GM19397 (cell line): ENCODE measurements around the gene TTF2.
A peak's percentile ranks its signal among the peaks of the same experiment; 100 is the strongest.
"Not testable (repeated sequence)": the region's sequence is repeated elsewhere in the genome, so short reads cannot be mapped to it uniquely, and the experiment has no call there.

Experiments used
- ATAC-seq: cut with Tn5 transposase; IDR thresholded peaks from one replicate; pipeline ENCODE4 v1.9.1; 2021; ENCODE audit warnings: mild to moderate bottlenecking, moderate library complexity; ENCODE audit not compliant: unreplicated experiment

Gene TTF2

DNA sequence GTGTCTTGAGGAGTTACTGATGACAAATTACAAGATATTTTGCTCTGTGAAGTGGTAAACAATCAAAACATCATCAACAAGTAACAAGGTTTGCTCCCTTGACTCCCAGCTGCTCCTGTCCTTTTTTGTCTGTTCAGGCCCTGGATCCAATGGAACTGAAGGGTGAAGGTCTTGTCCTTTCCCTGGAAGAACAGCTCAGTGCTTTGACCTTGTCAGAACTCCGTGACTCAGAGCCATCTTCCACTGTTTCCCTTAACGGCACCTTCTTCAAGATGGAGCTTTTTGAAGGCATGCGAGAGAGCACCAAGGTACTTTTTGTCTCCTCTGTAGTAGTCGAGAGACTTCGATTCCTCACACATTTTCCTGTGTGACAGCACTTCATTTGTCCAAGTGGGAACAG lies 32.5 kb downstream of the TTF2 start:
- ATAC-seq = no peak

GRCh38 chr1:117093091-117093534 lies 33.0 kb downstream of the TTF2 start:
- ATAC-seq = no peak

DNA sequence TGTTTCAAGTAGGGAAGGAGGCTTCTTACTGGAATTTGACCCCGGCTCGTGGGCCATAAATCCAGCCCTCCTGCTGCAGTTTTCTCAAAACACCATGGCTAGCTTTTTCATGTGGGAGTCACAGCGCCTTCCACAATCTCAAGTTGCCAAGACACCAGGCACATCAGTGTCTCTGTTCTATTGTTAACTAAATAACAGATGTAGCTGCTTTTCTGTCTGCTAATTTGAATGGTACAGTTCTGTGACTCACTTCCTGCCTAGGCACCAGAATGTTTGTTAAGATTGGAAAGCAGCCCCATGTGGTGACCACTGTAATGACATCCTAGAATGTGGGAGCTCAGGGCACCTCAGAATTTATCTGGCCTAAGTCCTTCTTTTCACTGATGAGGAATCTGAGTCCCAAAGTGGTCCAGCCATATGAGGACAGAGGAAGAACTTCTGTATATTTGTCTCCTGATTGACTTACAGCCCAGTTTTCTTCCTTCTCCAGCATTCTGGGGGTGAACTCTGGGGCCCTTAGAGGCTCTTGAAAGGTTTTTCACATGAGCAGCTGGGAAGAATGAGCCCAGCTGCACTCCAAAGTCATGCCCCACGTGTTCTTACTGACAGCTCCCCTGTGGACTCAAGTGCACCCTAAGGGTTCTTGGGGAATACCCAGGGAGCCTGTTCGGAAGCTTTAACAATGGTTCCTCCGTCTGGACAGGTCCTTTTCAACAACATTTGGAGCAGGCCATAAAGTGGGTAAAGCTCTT lies 33.9 kb downstream of the TTF2 start:
- ATAC-seq = peak; percentile 74

DNA sequence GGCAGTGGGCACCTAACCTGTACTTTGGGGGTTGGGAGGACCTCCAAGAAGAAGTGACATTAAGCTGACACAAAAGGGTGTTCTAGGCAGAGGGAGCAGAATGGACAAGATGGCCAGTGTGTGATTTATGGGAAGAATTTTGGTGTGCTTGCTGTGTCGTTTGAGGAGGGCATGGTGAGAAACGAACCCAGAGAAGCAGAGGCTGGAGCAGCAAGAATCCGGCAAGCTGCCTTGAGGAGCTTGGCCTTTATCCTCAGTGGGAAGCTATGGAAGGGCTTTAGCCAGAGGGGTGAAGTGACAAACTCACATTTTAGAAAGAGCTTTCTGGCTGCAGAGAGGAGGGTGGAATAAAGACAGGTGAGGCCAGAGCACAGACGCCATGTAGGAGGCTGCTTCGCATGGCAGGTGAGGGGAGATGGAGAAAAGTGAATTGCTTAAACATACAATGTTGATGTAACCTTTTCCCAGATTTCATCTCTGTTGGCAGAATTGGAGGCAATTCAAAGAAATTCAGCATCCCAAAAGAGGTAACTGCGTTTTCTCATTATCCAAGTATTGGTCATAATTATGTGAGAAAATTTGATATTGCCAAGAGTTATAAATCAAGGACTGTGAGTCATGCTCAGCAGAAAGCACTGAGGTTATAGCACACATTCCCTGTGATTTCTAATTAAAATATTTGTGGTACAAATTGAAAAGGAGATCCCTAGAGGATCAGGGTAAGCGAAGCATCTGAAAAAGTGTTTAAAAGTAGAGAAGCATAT lies 34.9 kb downstream of the TTF2 start:
- ATAC-seq = no peak

DNA sequence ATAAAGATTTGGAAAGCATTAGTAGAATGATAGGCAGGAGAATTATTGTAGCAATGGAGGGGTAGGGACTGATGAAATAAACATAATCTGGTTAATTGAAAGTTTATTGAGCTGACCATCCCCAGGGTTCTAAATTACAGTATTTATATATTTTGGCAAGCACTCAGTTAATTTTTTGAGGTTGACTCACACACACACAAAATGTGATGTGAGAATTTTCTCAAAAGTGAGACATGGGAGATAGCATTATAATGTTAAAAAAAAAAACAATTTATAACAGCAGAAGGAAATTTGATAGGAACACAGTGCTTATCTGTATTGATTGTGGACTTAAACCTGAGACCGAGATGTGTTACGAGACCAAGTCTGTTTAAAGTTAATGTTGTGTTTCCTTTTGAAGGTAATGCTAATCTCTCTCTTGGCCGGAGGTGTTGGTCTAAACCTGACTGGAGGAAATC lies 36.9 kb downstream of the TTF2 start:
- no peak for ATAC-seq

- no peak for ATAC-seq
These were observed 37.3 kb downstream of the TTF2 start for GRCh38 chr1:117097443-117097842.

DNA sequence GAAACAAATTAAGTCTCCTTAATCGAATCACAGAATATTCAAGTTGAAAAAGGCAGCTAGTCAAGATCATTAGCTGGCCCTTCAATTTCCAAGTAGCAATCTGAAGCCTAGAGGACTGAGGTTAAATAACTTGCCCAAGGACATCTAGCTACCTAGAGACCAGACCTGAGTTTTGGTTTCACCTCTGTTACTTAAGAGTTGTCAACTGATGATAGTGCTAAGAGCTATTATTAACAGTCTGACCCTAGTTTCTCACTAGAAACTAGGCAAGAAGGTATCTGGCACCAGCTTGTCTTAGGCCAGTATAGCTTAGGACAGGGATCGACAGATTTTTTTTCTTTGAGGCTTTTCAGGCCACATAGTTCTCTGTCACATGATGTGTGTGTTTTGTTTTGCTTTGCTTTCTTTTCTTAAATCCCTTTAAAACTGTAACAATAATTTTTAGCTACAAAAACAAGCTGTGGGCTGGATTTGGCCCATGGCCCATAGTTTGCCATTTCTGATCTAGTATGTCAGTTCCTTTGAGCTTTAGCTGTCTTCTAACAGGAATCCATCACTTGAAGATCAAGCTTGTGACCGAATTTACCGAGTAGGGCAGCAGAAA lies 38.3 kb downstream of the TTF2 start:
- no peak for ATAC-seq

- ATAC-seq = no peak
These were observed 41.2 kb downstream of the TTF2 start for GRCh38 chr1:117101334-117101733.

DNA sequence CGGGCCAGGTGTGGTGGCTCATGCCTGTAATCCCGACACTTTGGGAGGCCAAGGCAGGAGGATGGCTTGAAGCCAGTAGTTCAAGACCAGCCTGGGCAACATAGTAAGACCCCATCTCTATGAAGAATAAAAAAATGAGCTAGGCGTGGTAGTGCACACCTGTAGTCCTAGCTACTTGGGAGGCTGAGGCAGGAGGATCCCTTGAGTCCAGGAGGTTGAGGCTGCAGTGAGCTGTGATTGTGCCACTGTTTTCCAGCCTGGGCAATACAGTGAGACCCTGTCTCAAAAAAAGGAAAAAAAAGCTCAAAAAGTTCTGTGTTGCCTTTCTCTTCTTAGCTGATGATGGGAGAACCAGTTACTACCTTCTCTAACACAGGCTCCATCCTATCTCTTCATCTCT lies 41.7 kb downstream of the TTF2 start:
- ATAC-seq = not testable (repeated sequence)

DNA sequence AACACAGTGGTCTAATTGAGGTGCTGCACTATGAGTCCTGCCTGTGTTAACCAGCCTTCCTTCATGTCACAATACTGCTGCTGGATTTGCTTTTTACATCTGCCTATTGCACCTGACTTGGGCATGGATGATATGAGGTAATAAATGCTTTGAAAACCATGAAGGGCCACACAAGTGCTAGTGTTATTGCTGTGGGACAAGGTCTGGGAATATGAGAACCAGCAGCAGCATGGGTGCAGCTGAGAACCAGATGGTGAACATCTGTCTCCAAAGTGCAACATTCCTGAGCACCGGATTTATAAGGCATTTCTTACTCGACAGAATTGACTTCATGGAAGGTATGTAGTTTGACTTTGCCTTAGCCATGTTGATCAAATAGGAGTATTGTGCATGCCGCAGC lies 44.9 kb downstream of the TTF2 start:
- no peak for ATAC-seq

GRCh38 chr1:117105722-117106121 lies 45.6 kb downstream of the TTF2 start:
- no peak for ATAC-seq

DNA sequence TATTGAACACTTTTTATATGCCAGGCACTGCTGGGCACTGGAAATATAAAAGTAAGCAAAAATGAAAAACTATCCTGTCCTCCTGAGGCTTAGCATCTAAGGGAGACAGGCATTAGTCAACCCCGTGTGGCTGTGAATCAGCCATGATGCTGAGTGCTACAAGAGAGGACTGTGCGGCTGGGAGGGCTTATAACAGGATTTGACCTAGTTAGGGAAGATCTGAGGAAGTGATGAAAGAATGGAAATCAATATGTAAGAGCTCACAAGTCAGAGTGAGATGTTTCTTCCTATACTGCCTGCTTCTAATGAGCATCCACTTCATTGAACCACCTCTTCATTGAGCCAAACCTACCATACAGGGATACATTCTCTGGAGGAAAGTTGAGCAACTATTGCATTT lies 46.4 kb downstream of the TTF2 start:
- no peak for ATAC-seq

- no peak for ATAC-seq
These were observed 47.2 kb downstream of the TTF2 start for GRCh38 chr1:117107364-117107763.

DNA sequence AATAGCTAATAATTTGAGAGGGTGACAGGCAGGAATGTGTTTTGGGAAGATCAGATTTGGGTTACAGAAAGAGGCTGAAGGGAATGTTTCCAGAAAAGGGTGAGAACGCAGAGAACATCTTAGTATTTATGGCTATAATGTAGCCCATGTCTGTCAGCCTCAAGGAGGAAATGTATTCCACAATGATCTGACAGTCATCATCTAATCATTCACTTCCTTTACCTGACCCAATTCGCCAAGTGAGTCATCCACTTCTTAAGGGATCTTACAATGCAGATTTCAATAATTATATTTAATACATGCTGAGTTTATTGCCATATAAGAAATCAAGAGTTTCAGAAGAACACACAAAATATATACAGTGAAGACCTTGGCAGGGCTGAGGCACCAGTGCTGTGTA lies 50.6 kb downstream of the TTF2 start:
- ATAC-seq = no peak

DNA sequence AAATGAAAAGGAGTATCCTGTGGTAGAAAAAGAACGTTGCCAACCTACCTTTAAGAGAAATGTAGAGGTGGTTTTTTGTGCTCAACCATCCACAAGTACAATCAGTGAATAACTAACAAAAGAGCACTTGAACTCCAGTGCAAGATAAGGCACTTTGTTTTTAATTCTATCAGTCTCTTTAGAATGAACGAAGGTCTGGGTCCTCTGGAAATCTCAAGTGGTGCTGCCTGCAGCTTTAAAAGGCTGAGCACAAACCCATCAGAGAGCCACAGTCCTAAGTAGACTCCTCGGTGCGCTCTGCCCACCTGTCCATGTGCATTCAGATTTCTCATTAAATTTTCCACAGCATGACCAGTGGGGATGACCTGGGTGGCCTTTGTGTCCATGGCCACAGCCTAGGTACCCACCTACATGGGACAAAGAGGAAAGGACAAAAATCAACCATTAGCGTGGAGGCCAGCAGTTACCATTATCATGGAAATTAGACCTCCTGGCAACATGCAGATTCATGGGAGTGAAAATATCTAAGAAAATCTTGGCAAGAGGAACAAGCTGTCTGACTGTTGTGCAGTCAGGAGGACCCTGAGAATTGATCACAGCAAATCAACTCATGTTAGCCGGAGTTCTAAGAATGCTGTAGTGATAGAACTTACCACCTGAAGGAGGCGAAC lies 52.1 kb downstream of the TTF2 start:
- ATAC-seq = no peak

DNA sequence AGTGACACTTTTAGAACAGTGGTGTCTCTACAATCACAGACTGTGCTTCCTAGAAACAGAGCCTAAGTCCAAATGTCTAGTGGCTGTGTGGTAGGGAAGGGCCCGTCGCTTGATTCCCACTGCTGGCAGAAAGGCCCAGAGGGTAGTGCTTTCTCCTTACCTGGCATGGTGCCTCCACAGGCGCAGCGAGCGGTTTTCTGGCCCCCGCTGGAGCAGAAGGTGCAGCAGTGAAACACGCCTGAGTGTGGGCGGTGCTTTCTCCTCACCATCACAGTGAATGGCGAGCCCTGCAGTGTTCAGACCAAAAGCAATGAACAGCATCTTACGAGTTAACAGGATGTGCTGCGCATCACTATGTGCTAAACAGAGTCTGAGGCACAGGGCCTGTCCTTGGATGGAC lies 53.1 kb downstream of the TTF2 start:
- no peak for ATAC-seq

- no peak for ATAC-seq
These were observed 54.8 kb downstream of the TTF2 start for GRCh38 chr1:117114877-117115276.

GRCh38 chr1:117116090-117116783 lies 56.1 kb downstream of the TTF2 start:
- no peak for ATAC-seq

DNA sequence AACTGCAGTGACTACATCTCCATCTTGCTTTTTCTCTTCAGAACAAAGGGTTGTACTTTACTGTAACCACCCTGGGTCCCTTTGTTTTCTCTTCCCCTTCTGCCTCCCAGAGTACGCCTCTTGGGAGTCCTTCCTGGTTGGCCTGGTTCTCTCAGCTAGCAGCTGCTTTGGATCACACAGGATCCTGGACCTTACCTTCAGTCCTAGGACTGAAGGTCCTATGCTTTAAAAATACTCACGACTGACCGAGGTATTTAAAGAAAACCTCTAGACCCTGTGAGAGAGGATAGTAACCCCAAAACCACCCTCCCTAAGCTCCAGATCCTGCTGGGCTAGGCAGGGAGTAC lies 56.6 kb downstream of the TTF2 start:
- ATAC-seq = no peak

GRCh38 chr1:117117697-117118096 lies 57.6 kb downstream of the TTF2 start:
- ATAC-seq = no peak

GRCh38 chr1:117118137-117118536 lies 58.0 kb downstream of the TTF2 start:
- no peak for ATAC-seq
